AG09319 (cell line): ENCODE measurements around the gene RELN.

Source experiments
- DNase-seq: peaks from one replicate; pipeline ENCODE4 v3.0.0-alpha.2; 2010; ENCODE audit warnings: low read depth; ENCODE audit errors: extremely low read depth
- TF ChIP-seq, protein P1 (sequence below): IDR thresholded peaks from 2 replicates; pipeline ENCODE4 v1.5.1; 2011; ENCODE audit warnings: low read depth, mild to moderate bottlenecking, inconsistent platforms, low read length, moderate library complexity

RELN gene

DNA sequence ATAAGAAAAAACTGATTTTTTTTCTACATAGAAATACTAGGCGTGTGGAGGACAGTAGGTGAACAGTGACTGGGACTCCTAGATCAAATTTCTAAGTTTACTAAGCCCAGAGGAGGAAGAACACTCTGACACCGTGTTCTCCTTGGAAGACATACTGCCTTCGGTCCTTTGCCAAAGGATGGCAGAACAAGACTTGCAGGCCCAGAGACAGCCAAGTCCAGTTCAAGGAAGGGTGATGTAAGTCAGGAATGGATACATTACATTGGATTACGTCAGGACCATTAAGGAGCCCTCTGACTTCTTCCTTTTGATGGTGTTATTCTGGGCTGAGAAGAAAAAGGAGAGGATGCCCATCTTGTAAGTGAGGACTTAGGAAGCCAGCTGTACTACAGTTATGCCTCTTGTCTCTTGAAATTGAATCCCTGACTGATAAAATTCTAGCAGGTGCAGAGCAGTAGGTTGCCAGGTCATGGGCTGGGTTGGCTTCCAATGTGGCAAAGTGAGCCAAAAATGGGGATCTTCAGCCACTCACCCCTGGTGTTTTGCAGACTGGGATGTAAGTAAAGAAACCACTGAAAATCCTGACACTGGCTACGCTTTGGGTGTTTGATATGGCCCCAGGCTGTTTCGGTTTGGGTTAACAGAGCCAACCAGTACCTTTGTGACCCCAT, 45.1 kb downstream of the RELN start:
- DNase-seq, result no peak
- TF ChIP-seq, protein P1, sequence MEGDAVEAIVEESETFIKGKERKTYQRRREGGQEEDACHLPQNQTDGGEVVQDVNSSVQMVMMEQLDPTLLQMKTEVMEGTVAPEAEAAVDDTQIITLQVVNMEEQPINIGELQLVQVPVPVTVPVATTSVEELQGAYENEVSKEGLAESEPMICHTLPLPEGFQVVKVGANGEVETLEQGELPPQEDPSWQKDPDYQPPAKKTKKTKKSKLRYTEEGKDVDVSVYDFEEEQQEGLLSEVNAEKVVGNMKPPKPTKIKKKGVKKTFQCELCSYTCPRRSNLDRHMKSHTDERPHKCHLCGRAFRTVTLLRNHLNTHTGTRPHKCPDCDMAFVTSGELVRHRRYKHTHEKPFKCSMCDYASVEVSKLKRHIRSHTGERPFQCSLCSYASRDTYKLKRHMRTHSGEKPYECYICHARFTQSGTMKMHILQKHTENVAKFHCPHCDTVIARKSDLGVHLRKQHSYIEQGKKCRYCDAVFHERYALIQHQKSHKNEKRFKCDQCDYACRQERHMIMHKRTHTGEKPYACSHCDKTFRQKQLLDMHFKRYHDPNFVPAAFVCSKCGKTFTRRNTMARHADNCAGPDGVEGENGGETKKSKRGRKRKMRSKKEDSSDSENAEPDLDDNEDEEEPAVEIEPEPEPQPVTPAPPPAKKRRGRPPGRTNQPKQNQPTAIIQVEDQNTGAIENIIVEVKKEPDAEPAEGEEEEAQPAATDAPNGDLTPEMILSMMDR, result no peak

DNA sequence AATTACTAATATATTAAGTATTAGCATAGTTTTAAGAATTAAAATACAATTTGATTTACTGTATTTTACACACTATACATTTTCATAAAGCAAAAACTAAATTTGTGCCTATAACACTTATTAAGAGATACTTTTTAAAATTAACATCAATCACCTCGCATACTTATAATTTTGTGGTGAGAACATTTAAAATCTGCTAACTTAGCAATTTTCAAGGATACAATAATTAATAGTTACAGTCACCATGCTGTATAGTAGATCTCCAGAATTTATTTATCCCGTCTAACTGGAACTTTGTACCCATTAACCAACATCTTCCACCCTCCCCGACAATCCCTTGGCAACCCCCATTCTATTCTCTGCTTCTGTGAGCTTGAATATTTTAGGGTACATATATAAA, 47.5 kb downstream of the RELN start:
- no peak for DNase-seq
- TF ChIP-seq, protein P1, result no peak

DNA sequence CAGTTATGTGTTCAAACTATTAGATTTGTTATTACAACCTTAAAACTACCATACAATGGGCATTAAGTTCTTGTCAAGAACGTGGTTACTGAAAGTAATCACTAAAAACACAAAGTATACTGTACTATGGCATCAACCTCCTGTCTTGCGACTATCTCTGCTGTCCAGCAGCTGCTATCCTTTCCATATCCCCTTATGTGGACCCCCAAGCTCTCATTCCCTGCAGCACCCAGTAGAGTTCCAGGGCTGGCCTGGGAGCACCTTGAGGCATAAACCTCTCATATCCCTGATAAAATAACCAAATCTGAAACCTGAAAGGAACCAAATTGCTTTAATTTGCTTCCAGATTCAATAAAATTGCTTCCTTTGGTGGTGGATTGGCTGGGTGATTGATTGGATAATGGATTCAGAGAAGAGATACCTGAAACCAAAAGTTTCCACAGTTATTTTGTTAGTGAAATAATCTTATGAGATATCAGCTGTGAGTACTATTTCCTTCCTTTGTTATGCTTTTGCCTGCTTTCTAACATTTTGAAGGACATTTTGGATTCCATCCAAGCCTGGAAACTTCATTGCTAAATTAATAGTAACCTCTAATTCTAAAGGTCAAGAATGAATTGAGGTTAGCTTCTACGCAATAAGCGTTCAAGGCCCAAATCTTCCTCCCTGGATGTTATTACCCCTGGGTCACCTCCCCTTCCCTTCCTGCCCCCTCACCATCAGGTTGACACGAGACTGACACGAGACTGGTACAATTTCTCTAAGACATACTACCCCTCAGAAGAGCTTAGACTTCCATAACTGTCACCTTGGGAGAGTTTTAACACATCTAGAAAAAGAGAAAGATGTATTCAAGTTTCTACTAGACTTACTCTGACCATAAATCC, 48.8 kb downstream of the RELN start:
- TF ChIP-seq, protein P1, result no peak
- no peak for DNase-seq

DNA sequence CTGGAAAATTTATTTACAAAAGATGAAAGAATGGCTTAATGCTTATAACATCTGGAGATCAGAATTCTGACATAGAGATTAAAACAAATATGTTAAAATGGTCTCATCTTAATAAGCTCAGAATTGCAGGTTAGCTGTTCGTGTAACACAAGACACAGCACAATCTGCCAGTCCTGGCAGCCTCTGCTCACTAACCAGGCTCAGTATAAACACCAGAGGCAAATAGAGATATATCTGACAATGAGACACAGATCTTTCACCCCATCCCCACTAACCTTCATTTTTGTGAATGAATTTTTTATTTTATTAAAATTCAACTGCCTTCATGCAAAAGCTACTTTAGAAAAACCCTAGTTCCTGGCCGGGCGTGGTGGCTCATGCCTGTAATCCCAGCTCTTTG, 51.8 kb downstream of the RELN start:
- TF ChIP-seq, protein P1, result no peak
- DNase-seq, result no peak

DNA sequence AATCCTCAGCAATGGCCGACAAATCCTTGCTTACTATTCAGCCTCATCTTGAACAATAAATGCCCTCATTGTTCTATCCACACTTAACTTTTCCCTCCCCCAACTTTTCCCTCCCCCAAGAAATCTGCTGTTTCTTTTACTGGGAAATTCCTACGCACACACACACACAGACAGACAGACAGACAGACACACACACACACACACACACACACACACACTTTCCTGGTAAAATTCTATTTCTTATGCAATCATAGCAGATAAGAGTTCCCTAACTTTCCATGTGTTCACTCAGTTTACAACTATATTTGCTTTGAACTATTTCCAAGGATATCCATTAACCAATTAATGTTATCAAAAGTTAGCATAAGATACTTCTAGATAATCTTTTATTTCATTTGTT, 52.9 kb downstream of the RELN start:
- TF ChIP-seq, protein P1, result no peak
- DNase-seq, result no peak

DNA sequence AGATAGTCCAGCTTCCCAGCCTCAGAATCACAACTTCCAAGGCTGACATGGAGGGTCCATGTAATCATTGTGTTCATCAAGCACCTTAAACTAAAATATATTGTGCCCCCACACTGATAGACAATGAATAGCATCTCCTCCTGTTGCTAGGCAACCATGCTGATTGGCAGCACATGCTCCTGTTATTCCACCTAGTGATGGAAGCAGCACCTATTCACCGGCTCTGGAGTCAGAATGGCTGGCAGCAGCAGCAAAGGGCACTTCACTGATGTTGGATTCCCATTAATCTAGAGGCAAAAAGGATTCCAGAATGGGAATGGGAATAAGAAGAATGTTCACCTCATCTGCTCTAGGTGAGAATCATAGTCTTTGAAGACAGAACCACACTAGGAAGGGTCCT, 55.0 kb downstream of the RELN start:
- TF ChIP-seq, protein P1, result no peak
- no peak for DNase-seq

DNA sequence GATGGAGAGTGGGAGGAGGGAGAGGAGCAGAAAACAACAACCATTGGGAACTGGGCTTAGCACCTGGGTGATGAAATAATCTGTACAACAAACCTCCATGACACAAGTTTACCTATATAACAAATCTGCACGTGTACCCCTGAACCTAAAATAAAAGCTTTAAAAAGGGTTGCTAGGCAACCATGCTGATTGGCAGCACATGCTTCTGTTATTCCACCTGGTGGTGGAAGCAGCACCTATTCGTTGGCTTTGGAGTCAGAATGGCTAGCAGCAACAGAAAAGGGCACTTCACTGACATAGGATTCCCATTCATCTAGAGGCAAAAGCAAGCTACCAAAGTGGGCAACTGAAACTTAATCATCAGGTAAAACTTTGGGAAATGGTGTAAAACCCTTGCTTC, 57.1 kb downstream of the RELN start:
- TF ChIP-seq, protein P1, result no peak
- DNase-seq, result no peak
